GM12801 (cell line): ENCODE measurements around the gene EVPL.

Source experiments
- CTCF ChIP-seq: IDR thresholded peaks from one replicate; pipeline ENCODE4 v1.5.1; 2011; ENCODE audit warnings: control low read depth; ENCODE audit not compliant: insufficient read length; ENCODE audit errors: extremely low read depth

The EVPL gene

GRCh38 chr17:76027159-76027839 lies at the start of gene EVPL:
Gene EVPL, minus strand, starts transcription at chr17:76027306. Its CDS starts 108 bp downstream, at chr17:76027198.
- no peak for TF ChIP-seq CTCF

- no peak for TF ChIP-seq CTCF
These were observed 49.1 kb upstream of the EVPL start for GRCh38 chr17:76076146-76076764.

DNA sequence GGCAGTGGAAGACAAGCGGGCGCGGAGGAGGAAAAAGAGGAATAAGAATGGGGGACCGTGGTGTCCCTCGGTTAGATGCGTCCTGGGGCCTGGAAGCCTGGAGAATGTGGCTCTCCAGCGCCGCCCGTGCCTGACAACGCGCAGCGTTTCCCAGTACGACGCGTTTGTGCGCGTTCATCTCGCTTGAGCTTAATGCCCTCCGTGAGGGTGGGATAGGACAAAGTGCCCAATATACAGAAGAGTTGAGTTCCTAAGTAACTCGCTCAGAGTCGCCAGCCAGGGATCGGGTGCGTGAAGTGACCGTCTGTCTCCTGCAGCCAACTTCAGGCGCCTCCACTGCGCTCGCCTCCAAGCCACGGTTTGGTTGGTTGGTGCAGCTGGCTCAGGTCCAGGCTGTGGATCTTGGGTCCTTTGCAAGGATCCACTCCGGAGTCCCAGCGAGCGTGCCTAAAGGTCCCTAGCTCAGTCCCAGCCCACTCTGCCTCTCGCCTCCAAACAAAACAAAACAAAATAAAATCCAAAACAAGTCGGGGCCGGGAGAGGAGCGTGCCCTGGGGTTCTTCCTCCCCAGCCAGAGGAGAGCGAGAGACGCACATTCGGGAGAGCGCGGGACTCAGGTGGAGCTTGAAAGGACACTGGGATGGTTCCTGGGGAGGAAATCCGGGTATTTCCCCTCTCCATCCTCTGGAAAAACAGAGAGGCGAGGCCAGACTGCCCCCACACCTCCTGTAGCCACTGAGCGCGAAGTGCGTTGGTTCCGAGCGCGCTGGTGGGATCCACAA lies 48.4 kb upstream of the EVPL start:
- no peak for TF ChIP-seq CTCF

GRCh38 chr17:76074390-76075363 lies 47.6 kb upstream of the EVPL start, which contains the start of gene GALR2:
Gene GALR2, plus strand, starts transcription at chr17:76074781. Its CDS starts 103 bp downstream, at chr17:76074884.
- no peak for TF ChIP-seq CTCF

- TF ChIP-seq CTCF = no peak
These were observed 45.2 kb upstream of the EVPL start, which contains the start of gene SRP68 for GRCh38 chr17:76072148-76072858. Gene SRP68, minus strand, starts transcription at chr17:76072517. Its CDS starts 26 bp downstream, at chr17:76072491.

GRCh38 chr17:76071531-76072147 lies 44.5 kb upstream of the EVPL start:
- TF ChIP-seq CTCF = no peak
